Activated CD4-positive, alpha-beta T cell treated with anti-CD3 and anti-CD28 coated beads for 48 hours (primary cell): ENCODE measurements around the gene TCF15.
"Not testable (repeated sequence)": the region's sequence is repeated elsewhere in the genome, so short reads cannot be mapped to it uniquely, and the experiment has no call there.

Experiments used
- DNase-seq: peaks from one replicate; pipeline ENCODE4 v3.0.0-alpha.2; 2020

The TCF15 gene

DNA sequence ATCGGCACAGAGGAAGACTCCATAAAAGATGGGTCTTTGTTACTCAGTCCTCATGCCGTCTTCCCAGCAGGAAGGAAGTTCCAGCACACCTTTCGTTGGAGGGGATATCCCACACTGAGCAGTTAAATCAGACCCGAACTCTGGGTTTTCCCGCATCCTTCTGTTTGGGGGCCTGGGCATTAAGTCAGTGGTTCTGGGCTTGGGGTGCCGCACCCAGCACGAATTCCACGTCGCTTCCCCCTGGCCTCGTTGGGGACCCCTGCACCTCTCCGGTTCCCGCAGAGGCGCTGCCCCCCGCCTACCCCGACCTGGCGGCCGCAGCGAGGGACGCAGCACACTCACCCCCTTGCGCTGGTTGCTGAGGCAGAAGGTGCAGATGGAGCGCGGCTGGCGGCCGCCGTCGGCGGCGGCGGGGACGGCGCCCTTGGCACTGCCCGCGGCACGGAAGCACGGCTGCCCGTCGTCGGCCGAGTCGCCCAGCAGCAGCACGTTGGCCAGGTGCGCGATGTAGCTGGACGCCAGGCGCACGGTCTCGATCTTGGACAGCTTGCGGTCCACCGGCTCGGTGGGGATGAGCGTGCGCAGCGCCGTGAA lies 641 bp downstream of the TCF15 start:
- DNase-seq: no peak

DNA sequence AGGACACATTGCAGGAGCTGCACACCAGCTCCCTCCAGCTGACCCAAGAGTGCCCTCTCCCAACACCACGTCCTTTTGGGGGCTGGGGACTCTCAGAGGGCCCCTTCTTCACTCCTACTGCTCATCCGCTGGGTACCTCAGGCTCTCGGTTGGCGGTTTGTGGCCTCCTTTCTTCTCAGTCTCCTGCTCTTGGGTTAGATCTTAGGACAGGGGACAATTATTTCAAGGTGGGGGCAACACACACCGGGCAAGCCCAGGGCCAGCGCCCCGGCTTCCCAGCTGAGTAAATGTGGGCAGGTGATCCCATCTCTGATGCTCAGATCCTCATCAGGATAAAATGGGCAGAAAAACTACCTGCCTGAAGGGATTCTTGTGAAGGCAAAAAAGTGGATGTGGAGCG lies 1.1 kb downstream of the TCF15 start:
- DNase-seq: no peak

DNA sequence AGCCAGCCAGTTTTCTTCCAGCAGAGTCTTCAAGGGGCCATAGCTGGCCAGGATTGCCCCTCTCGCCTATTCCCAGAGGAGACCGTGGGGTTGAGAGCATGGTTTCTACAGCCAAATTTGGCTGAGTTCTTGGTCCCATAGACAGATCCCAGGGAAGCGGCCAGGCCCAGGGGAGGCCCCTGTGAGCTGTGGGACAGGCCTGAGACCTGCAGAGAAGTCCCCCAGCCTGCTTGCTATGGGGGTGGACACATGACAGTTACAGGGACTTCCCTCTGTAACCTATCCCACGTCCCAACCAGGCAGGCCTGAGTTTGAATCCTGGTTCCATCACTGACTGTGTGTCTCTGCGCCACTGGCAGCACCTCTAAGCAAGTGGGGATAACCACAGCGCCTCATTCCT lies 2.6 kb downstream of the TCF15 start:
- DNase-seq: no peak

DNA sequence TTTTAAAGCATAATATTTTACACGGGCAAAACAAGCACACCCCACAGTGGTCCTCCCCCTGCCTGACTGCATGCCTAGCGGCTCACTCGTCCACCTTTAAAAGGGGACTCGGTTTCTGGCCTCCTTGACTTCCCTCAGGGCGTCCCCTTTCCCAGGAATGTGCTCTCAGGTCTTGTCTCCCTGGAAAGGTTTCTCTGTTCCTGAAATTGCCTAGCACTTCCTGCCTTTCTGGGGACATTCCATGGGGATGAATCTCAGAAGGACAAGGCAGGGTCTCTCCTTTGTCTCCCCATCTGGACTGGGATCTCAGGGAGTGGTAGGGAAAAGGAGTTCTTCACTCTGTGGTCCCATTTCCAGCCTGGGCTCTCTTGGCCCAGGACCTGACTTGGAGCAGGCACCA lies 4.9 kb downstream of the TCF15 start:
- DNase-seq: no peak

DNA sequence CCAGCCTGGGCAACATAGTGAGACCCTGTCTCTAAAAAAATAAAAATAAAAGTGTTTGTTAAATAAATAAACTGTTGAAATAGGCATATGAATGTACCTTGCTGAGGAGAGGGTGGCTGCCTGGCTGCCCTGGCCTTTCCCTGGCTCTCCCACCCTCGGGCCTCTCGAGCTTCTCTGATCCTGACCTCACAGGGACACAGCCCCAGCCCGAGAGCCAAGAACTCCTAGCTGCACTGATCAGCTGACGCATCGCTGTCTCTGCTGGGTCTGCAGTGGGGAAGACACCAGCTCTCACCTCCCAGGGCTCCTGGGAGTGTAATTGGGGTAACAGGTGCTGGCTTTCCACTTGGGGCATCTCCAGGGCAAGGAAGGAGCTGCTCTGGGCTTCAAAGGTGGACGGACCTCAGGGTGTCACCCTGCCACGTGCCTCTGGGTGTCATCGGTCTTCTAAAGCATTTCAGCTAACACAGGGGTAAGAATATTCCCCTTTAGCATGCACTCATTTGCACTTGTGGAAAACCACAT lies 6.9 kb downstream of the TCF15 start:
- DNase-seq: no peak

GRCh38 chr20:602111-602970 lies 7.8 kb downstream of the TCF15 start:
- no peak for DNase-seq

GRCh38 chr20:600736-601135 lies 9.4 kb downstream of the TCF15 start:
- no peak for DNase-seq

DNA sequence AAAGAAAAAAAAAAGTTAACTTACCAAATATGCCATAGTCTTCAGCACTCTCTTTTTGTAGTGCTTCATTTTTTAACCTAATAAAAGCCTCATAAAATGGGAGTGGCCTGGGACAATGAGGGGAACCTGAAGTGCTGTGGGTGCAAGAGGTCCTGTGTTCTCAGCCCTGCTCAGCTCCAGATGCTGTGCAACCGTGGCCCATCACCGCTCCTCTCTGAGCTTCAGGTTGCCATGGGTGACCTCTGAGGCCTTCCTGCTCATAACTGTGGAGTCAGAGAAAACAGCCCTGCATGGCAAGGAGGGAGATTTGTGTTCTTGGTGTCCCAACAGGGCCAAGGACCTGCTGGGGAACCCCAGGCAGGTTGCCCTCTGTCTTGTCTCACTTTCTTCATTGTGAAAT lies 10.0 kb downstream of the TCF15 start:
- no peak for DNase-seq

- no peak for DNase-seq
Measured at GRCh38 chr20:598133-598850, 11.8 kb downstream of the TCF15 start.

DNA sequence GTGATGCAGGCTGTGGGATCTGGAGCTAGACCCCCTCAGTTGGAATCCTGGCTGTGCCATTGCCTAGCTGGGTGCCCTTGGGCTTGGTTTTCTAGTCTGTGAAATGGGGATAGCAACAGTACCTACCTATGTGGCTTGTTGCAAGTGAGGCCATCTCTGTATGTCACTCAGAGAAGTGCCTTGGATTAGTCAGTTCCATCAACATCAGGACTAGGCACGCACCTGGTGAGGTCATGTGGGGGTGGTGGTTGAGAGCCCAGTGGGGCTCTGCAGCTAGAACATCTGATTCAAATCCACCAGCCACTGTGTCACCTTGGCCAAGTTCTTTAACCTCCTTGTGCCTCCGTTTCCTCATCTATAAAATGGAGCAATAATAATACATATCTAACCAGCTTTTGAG lies 12.5 kb downstream of the TCF15 start:
- DNase-seq: no peak

DNA sequence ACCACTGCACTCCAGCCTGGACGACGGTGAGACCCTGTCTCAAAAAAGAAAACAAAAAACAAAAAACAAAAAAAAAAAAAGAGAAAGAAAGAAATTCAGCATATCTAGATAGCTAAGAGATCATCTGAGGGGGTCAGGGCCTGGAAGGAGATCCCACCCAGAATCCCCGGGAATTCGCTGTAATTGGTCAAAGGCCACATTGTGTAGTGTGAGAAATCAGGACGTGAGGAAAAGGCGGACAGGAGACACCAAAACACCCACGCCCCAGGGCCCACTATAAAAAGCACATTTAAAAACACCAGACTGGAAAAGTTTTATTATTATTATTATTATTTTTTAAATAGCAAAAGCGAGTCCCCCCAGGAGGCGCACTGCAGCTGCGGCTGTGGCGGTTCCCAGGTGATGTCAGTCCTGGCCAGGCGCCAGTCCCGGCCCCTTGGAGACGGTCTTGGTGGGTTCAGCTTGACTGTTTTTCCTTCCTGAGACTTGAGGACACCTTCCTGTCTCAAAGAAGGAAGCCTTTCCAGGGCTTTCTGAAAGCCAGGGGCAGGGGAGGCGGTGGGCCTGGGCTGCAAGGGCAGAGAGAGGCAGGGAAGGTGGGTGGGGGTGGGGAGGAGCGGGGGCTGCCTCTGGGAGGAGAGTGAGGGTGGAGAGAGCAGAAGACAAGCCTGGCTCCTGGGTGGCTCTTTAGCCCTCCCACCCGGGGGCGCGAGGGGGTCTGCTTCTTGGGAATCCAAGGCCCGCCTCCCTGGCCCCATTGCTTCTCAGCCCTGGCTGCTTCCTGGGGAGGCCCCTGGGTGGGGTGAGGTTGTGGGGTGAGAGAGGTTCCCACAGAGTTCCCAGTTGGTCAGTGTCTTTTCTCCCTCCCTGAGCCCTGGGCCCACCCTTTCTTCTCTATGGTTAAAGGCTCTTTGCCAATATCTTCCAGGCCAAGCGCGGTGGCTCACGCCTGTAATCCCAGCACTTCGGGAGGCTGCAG lies 14.5 kb downstream of the TCF15 start:
- DNase-seq: no peak

GRCh38 chr20:592506-592905 lies 17.6 kb downstream of the TCF15 start:
- DNase-seq: no peak

DNA sequence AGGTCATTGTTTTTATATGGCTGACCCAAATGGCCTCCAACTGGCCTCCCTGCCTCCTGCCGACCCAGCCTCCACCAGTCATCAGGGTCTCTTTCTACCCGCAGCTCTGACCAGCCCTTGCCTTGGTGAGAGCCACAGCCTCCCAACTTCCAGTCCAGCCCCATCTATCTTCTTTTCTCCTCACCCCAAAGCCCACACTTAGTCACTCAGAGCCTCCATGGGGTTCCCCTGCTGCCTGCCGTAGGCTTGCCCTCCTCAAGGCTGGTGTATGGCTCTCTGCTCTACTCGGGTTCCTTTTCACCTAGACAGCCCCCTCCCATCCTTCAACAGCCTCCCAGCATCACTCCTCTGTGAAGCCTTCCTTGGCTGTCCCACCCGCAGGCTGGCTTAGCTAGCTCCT lies 18.2 kb downstream of the TCF15 start:
- DNase-seq: no peak

DNA sequence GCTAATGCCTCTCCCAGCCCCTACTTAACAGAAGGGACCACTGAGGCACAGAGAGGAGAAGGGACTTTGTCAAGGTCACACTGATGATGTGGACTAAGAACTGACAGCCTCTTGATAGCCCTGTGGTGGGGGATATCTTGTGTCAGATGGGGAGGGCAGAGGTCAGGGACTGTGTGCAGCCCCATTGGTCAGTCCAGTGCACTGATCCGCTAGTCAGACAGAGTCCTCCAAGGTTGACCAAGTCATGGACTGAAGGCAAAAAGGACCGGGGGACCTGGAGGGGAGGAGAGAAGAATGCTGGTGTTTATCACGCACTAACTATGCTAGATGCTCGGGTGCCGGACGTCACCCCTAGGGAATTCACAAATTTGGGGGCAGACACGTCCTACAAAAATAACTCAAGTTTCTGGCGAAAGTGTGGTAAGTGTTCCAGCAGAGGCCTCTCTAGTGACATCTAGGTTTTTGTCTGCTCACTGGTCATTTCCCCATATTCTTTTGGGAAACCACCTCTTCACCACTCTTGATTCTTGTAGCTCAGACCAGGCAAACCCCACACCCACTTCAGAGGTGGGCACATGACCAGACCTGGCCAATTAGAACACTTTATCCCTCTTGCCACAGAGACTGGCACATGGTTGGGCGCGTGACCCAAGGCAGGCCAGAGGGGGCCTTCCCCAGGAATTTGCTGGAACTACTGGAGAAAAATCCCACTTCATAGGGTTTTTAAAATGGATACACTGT lies 21.0 kb downstream of the TCF15 start:
- no peak for DNase-seq

- no peak for DNase-seq
Measured at GRCh38 chr20:588476-588875, 21.6 kb downstream of the TCF15 start.

DNA sequence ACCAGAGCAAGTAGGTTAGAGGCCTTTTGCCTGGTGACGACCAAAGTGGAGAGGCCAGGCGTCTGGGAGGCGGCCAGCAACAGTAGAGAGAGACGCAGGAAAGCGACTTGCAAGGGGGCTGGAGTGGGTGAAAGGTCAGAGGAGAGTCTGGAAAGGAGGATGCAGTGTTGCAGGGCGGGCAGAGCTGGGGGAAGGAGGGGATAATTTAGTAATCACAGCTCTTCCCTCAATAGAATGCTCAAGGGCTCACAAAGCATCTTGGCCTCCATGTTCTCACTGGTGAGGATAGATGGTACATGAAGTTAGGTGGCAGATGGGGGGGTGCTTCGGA lies 25.2 kb downstream of the TCF15 start:
- DNase-seq: no peak

- peak; percentile 43 for DNase-seq
Measured at GRCh38 chr20:584161-584970, 25.7 kb downstream of the TCF15 start.

DNA sequence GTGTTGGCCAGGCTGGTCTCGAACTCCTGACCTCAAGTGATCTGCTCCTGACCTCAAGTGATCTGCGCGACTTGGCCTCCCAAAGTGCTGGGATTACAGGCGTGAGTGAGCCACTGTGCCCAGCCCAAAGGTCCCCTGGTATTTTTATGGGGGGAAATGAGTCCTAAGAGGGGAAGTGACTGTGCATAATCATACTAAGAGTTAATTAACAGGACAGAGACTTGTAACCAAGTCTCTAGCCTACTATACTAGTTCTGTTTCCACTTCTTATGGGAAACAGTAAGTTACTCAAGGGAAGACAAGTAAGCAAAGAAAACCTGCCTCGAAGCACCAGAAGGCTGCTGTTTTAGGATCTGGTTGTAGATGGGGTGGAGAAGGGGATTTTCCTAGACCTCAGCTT lies 27.9 kb downstream of the TCF15 start:
- DNase-seq: no peak

GRCh38 chr20:578940-579690 lies 31.0 kb downstream of the TCF15 start:
- DNase-seq: not testable (repeated sequence)

DNA sequence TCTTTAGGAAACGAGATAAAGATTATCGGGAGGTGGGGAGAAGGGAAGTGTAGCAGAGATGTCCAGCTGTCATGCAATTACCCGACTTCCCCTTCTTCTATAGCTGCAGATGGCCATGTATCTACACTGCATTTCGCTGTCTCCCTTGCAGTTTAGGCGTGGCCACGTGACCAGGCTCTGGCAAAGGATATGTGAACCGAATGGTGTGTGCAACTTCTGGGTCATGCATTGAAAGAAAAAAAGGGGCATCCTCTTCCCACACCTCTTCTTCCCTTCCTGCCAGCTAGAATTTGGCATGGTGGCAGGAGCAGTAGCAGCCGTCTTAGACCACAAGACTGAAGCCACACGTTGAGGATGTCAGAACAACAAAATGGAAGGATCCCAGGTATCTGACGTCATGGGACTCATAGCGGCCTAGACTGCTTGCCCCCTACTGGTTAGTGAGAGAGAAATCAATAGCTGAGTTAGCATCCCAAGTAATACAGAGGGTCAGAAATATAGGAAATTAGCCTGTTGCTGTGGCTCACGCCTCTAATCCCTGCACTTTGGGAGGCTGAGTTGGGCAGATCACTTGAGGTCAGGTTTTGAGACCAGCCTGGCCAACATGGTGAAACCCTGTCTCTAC lies 32.8 kb downstream of the TCF15 start:
- no peak for DNase-seq
